Measurements from ENCODE around the gene RPS18. TPM values are rescaled to one million over a fixed set of nuclear protein-coding genes. Genes with fewer than 3 reads are reported as not detected.

Gene RPS18
- total and polyA plus RNA-seq, 2 of the 4 experiments (the other 2 are of a cell fraction): 6,577 to 8,417 TPM

DNA sequence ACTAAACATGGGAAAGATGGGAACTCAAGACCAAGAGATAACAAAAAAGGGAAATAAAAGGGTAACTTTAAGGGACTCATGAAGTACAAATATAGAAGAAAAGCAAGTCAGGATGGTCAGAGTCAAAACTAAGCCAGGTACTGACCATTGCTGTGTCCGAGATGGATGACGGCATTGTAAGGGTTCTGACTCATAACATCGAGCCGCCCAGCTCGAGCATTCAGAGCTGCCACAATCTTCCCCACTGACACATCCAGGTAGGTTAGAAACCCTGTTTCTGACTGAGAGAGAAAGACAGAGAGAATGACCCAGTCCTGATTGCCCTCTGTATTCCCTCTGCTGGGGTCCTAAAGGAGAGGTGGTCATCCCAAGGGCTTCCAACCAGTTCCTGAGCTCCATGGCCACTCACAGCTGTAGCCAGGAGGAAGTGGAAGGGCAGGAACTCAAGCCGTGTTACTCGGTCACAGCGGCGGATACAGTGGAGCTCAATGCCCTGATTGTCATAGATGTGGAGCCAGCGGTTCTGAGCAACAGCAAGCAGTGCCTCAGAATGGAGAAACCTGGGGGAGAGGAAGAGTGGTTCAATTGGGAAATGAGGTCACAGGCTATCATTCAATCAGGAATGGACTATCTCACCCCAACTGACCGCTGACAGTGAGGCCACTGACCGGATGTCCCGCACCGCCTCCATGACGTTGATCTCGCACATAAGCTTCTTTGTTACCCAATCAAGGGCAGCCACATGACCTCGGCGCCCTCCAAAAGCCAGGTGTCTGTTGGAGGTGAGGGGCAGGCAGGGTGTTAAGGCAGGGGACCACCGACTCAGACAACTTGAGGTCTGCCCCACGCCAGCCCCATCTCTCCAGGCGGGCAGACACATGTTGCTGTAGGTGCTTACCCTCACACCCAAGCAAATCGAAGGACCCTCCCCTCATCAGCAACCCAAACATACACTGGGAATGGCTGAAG, 15.4 kb downstream of the RPS18 start (continued):
- no peak for TF ChIP-seq ELK1 (IDR thresholded peaks at IDR 0.05; ENCODE audit: borderline replicate concordance, low read depth, low read length)
